ENCODE measurements around the gene RAI1.

DNA sequence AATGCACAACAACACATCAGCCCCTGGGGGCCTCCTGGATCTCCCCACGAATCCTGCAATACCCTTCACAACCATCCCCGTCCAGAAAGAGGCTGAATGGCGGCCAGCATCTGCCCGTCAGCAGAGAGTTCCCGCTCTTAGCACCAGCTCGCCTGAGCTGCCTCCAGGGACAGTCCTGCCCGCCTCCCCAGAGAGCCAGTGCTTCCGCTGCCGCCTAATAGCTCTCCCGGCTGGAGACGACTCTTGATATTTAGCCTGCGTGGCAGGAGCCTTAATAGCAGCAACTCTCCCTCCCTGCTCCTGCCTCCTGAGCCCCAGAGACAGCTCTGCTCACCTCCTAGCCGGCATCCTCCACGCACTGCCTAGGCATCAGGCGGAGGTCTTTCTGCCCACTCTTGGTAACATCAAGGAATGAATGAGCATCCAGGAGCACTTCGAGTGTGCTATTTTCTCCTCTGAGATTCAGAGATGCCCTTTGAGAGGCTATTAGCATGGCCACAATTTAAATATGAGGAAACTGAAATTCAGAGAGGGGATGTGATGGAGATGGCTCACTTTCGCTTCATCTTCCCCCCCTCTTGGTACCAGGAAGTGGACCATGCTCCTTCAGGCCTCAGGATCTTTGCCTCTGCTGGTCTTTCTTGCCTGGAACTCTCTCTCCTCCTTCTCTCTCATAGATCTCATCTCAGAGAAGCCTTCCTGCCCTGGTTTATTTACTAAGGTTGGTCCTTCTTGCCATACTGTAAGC lies 67.9 kb downstream of the RAI1 start:
- peak; percentile 36; the same call in 1 of the 2 replicates for TF ChIP-seq POLR2A (IDR thresholded peaks at IDR 0.05; ENCODE audit: low read depth, low read length)
- peak; percentile 41; the same call in 1 of the 2 replicates for TF ChIP-seq POLR2AphosphoS5 (IDR thresholded peaks at IDR 0.05; ENCODE audit: low read depth, low read length)
- TF ChIP-seq TAF1 (IDR thresholded peaks at IDR 0.05; ENCODE audit: borderline replicate concordance, low read depth, low read length): no peak
